CD4-positive, alpha-beta T cell treated with Interleukin-21 for 1 hour (primary cell): Measurements from ENCODE around the gene ME3.

Experiments used
- DNase-seq: peaks from one replicate; pipeline ENCODE4 v3.0.0-alpha.2; 2020

Gene ME3

DNA sequence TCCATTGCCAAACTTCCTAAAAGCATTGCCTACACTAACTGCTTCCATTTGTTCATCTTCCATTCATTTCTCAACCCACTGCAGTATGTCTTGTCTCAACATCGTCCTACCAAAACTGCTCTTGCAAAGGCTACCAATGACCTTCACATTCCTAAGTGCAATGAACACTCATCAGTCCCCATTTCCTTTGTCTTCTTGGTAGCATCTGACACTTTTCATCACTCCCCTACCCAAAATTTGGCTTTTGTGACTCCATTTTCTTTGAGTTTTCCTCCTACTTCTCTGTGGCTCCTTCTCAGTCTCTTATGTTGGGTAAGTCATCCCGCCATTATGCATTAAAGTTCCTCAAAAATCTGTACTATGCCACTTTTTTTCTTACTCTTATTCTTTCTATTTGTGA is 162.3 kb downstream of the ME3 start:
- no peak for DNase-seq

- no peak for DNase-seq
These were observed 162.8 kb downstream of the ME3 start for GRCh38 chr11:86509588-86509974.

GRCh38 chr11:86508604-86509587 is 163.5 kb downstream of the ME3 start:
- no peak for DNase-seq

DNA sequence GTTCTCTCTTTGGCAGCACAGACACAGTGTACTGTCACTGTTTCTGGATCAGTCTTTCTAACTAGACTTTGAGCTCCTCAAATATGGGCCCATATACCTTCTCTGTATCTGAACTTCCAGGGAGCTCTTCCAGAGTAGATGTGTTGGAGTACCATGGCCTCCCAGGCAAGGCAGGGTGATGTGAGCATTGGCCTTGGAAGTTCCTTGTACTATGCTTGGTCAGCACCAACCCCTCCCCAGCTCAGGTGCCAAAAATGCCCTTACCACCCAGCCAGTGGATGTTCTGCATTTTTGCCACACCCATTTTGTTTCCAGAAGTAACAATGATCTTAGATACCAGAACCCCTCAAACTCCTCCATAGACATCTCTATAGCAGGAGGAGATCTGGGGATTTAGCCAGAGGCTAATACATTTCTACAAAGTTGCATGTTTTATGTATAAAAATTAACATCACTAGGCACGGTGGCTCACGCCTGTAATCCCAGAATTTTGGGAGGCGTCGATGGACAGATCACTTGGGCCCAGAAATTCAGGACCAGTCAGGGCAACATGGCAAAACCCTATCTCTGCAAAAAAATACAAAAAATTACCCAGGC is 165.1 kb downstream of the ME3 start:
- no peak for DNase-seq

- DNase-seq: no peak
These were observed 166.2 kb downstream of the ME3 start for GRCh38 chr11:86506235-86506634.

- DNase-seq: no peak
These were observed 169.3 kb downstream of the ME3 start for GRCh38 chr11:86503131-86503530.

DNA sequence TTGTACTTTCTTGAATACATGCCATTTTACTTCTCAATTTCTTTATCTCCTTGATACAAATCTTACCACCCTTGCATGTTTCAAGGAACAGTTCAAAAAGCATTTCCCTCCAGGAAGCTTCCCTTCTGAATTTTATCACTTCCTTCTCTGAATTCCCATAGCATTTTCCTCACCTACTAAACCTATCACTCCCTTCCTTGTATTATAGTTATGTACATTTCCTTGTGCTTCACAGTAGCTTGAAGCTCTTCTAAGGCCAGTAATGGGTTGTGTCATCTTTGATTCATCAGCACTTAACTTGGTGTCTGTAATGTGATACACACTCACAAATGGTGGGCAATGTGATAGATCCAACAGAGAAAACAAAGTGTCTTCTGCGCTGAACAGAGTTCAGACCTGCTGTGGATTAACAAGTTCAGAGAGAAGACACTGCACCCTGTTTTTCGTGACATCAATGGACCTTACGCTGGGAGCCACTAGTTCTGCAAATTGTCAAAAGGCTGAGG is 170.2 kb downstream of the ME3 start:
- no peak for DNase-seq

DNA sequence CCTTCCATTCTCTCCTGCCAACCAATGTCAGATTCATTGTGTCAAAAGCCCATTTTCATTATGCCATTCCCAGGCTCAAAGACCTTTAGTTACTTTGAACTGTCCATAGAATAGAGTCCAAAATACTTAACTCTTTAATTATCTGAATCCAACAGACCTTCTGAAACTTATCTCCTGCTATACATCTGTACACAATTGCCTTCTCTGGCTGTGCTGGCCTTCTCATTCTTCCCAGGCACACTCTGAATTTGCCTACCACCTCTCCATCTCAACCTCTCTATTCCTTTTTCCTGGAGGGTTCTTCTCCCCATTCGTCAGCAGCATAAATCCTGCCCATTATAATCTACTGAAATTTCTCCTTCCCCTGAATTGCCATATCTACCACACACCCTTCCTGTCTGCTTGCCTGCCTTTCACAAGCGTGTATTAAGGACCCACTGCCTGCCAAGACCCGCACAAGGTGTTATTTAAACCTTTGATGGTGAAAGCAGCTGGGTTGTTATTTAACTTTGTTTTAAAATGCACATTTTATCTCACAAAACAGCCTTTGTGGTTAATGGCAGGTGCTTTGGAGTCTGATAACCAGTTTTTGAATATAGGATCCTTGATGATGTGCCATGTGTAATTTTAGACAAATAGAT is 171.8 kb downstream of the ME3 start:
- no peak for DNase-seq

DNA sequence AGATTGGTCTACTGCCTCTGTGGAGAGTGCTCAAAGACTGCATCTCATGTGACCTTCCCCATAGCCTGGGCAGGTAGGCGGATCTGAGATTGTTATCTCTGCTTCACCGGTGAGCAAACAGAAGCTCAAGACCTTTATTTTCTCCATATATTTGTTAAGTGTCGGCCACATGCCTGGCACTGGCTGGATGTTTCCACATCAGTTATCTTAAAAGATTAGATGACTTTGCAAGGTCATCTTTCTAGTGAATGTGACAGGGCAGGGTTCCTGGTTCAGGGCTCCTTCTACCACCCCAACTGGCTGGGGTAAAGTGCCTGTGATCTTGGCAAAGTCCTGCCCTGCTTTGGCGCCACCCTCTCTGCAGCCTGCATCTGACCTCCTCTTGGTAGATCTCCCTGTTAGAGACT is 172.7 kb downstream of the ME3 start:
- no peak for DNase-seq

- no peak for DNase-seq
These were observed 174.6 kb downstream of the ME3 start for GRCh38 chr11:86497836-86498235.

- DNase-seq: no peak
These were observed 175.1 kb downstream of the ME3 start for GRCh38 chr11:86497310-86497709.

GRCh38 chr11:86495351-86495750 is 177.1 kb downstream of the ME3 start:
- DNase-seq: no peak

GRCh38 chr11:86492370-86493010 is 179.9 kb downstream of the ME3 start:
- no peak for DNase-seq

GRCh38 chr11:86491027-86491426 is 181.4 kb downstream of the ME3 start:
- no peak for DNase-seq

DNA sequence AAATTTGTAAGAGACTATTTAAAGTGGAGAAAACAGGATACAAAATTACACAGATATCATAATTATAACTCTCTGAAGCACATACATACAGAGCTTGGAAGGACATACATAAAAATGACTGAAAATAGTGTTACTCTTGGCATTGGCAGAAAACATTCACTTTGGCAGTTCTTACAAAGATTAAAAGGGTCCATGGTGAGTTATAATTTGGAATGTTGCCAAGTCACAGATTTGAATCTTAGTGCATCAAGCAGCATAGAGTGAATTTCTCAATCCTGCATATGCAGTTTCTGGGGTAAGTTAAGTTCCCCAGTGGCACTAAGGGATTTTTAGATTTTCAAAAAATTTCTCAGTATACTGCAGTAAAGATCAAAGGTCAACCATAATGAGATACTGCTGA is 181.8 kb downstream of the ME3 start:
- no peak for DNase-seq

GRCh38 chr11:86489442-86489841 is 183.0 kb downstream of the ME3 start:
- no peak for DNase-seq

DNA sequence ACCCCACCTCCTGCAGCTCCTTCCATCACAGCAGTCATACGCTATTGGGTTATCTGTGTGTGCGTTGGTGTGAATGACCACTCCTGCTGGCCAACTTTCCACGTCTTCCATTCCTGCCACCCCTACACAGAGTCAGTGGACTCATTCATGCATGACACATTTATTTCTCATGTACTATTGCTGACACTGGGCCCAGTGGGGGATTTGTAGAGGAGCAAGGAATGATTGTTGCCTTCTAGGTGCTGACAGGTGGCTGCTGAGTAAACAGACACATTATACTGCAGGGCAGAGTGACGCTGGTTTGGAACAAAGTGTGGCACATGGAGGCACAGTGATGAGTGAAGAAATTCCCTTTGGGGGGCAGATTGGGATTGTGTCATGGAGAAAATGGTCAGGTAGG is 183.9 kb downstream of the ME3 start:
- DNase-seq: no peak

GRCh38 chr11:86487671-86488070 is 184.7 kb downstream of the ME3 start:
- no peak for DNase-seq

DNA sequence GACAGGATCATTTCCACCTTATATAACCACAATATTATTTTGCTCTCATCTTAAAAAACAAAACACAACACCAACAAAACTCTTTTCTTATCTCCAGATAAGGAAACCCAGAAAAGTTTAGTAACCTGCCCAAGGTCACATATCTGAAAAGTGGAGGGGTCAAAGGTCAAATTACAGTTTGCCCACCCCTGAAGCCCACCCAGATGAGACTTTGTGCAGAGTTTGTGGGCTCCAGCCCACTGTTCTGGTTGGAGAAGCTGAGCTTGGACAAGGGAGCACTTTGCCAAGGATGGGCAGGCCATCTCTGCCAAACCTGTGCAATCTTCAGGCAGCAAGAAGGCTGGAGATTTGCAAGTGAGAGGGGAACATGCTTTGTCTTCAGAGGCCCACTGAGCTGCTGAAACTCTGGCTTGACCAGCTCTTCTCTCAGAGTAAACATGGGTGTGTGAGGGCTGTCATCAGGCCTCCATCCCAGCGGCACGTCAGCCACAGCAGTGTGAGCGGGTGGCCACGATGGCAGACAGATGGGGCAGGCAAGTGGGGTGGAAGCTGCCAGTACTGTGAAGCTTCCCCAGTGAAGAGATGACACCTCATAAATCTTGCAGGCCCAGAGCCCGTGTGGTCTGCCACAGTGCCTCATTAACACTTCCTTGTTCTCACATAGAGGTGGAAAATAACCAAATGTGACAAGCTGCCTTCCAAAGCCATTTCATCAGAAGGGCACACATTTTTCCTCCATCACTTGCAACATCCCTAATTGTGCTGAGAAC is 186.0 kb downstream of the ME3 start:
- DNase-seq: peak; percentile 44

DNA sequence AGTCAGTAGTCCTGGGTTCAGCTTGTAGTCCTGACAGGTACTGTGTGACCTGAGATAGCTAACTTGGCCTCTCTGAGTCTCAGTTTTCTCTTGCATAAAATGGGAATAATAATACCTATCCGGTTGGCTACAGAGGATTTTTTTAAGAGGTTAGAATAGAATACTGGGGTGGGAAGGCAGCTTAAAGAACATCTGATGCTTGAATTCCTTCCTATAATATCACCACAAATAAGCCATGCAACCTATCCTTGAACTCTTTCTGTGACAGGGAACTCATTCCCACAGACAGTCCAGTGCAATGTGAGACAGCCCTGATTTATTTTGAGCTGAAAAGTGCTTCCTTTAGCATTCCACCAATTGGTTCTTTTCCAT is 187.6 kb downstream of the ME3 start:
- no peak for DNase-seq

- DNase-seq: no peak
These were observed 188.2 kb downstream of the ME3 start for GRCh38 chr11:86483940-86484794.

DNA sequence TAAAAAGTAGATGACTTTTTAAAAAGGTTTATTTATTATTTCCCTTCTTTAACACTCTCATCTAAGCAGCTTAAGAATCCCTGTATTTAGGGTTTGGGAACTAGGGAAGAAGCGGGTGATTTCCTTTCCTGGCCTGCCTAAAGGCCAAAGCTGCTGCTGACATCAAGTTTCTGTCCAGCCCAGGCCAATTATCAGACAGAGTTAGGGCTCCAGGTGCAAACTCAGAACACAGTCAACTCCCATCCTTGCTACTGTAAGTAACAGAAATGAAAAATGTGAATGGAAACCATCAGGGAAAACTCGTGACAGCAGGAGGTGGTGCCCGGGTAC is 188.8 kb downstream of the ME3 start:
- no peak for DNase-seq
